ENCODE results near the gene ABCA10. TPM values are rescaled to one million over a fixed set of nuclear protein-coding genes. Genes with fewer than 3 reads are reported as not detected.

Gene ABCA10
- total RNA-seq, 3 donors from 2014 or later: 13.6 to 49.5 (median 16.1) TPM

DNA sequence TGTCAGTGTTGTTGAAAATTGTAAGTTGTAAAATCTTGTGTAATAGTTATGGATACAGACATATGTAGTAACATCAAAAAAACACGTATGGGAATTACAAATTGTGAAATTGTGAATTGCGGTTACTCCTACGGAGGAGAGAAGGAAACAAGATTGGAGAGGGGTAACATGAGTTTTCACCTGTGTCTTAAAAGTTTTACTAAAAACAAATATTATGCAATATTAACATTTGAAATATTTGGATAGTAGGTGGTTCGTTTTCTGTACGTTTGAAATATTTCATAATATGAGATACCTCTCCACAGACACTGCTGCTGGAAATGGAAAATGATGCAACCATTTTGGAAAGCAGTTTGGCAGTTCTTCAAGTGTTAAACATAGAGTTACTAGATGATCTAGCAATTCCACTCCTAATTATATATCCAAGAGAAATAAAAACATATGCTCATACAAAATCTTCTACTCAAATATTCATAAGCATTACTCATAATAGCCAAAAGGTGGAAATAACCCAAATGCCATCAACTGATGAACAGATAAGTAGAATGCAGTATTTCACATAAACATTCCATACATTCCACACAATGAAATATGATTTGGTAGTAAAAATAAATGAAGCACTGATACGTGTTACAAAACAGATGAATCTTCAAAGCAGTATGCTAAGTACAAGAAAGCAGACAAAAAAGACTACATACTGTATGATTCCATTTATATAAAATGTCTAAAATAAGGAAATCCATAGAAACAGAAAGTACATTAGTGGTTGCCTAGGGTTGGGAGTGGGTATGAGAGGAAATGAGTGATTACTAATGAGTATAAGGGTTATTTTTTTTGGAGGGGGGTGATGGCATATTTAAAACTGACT lies 40.7 kb upstream of the ABCA10 start:
- DNase-seq (ENCODE audit: low spot score in 2 of 2): no peak
- Histone ChIP-seq H3K36me3 (no peaks in the 10 kb centered on the region), H3K9me3 (no peaks in the 10 kb centered on the region), H3K27ac (no peak overlapping the region), H3K4me3 (no peak overlapping the region), H3K27me3 (no peaks in the 10 kb centered on the region), H3K4me1 (no peaks in the 10 kb centered on the region)
- intact Hi-C loops (cut with DNase I; ENCODE audit: low total_unique reads): no loop called here
- TF ChIP-seq, protein P1, sequence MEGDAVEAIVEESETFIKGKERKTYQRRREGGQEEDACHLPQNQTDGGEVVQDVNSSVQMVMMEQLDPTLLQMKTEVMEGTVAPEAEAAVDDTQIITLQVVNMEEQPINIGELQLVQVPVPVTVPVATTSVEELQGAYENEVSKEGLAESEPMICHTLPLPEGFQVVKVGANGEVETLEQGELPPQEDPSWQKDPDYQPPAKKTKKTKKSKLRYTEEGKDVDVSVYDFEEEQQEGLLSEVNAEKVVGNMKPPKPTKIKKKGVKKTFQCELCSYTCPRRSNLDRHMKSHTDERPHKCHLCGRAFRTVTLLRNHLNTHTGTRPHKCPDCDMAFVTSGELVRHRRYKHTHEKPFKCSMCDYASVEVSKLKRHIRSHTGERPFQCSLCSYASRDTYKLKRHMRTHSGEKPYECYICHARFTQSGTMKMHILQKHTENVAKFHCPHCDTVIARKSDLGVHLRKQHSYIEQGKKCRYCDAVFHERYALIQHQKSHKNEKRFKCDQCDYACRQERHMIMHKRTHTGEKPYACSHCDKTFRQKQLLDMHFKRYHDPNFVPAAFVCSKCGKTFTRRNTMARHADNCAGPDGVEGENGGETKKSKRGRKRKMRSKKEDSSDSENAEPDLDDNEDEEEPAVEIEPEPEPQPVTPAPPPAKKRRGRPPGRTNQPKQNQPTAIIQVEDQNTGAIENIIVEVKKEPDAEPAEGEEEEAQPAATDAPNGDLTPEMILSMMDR (IDR thresholded peaks at IDR 0.05): no peak
- TF ChIP-seq POLR2A (IDR thresholded peaks at IDR 0.05): no peak
- TF ChIP-seq POLR2AphosphoS5 (IDR thresholded peaks at IDR 0.05): no peak

DNA sequence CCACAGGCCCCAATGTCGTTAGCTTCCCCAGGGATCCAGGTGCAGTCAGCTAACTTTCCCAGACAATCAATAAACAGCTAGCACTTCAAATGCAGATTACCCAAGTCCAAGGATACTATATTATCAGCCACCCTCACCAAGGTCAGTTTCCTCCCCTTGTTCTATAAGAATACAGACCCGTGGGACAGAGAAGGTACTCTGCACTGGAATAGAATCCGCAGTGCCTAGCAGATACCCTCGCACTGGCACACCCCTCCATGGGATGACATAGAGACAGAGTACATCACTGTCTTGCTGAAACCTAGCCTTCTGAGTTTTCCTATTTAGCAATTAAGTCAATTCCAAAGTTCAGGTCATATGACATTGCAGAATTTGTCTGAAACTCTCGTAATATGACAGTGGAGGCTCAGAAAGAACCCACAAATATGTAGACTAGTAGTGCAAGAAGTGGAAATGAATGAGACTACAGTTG lies 40.0 kb upstream of the ABCA10 start:
- TF ChIP-seq, protein P1 (IDR thresholded peaks at IDR 0.05): no peak
- TF ChIP-seq POLR2A (IDR thresholded peaks at IDR 0.05): no peak
- DNase-seq (ENCODE audit: low spot score in 2 of 2): no peak
- Histone ChIP-seq H3K9me3 (no peaks in the 10 kb centered on the region), H3K27ac (no peak overlapping the region), H3K4me1 (no peaks in the 10 kb centered on the region), H3K4me3 (no peak overlapping the region), H3K36me3 (no peaks in the 10 kb centered on the region), H3K27me3 (no peaks in the 10 kb centered on the region)
- intact Hi-C loops (cut with DNase I; ENCODE audit: low total_unique reads): no loop called here

DNA sequence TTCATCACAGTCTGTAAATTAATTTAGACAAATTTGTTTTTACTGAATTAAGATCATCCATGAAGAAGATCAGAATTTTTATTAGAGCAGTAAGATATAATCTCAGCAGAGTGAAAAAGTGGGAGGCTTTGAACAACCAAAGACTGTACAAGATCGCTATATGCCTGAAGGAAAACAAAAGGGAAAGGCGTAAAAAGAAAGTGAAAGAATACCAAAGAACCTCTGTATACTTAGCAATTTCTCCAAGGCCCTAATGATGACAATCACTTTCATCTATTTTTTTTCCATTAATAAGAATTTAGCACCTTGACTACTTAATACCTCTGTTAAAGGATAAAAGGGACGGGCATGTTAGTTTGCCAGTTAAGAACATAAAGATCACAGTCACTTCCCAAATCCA lies 38.6 kb upstream of the ABCA10 start:
- H3K27me3 ChIP-seq: no peaks in the 10 kb centered on the region
- TF ChIP-seq, protein P1 (IDR thresholded peaks at IDR 0.05): no peak
- H3K36me3 ChIP-seq: no peaks in the 10 kb centered on the region
- no peak for DNase-seq (ENCODE audit: low spot score in 2 of 2)
- no peaks in the 10 kb centered on the region for H3K4me1 ChIP-seq
- no peaks in the 10 kb centered on the region for H3K9me3 ChIP-seq
- intact Hi-C loops (cut with DNase I; ENCODE audit: low total_unique reads): no loop called here
- no peak overlapping the region for H3K27ac ChIP-seq
- no peak overlapping the region for H3K4me3 ChIP-seq

DNA sequence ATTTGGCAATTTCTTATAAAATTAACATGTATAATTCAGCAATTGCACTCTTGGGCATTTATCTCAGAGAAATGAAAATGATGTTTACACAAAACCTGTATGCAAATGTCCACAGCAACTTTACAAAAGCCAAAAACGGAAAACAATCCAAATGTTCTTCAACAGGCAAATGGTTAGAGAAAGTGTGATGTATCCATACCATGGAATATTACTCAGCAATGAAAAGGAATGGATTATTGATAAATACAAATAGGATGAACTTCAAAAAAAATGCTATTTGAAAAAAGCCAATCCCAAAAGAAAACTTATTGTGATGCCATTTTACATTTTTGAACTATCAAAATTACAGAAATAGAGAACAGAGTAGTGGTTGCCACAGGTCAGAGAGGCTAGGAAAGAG lies 37.2 kb upstream of the ABCA10 start:
- H3K4me1 ChIP-seq: no peaks in the 10 kb centered on the region
- intact Hi-C loops (cut with DNase I; ENCODE audit: low total_unique reads): no loop called here

DNA sequence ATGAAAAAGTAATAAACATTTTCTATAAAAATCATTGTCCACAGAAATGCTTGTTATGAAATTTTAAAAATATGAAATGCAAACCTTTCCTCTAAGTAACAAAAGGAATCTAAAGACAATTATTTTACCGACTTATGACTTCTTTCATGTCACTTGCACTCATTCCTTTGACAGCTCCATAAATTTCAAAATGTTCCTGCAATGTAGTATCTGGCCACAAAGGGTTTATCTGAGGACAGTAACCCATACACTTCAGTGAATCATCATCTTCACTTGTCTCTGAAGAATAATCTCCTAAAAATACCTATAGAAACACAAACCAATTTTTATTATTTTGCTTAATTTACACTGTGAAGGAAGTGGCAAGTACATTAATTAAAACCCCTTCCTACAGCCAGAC lies 25.6 kb upstream of the ABCA10 start:
- intact Hi-C loops (cut with DNase I; ENCODE audit: low total_unique reads): no loop called here
- H3K36me3 ChIP-seq: peaks cover 3% of the 10 kb centered on the region
- no peaks in the 10 kb centered on the region for H3K27me3 ChIP-seq

More for the DNA sequence above, 37.2 kb upstream of the ABCA10 start:
- no peak for DNase-seq (ENCODE audit: low spot score in 2 of 2)
- Histone ChIP-seq H3K27ac (no peak overlapping the region), H3K9me3 (no peaks in the 10 kb centered on the region), H3K36me3 (no peaks in the 10 kb centered on the region), H3K4me3 (no peak overlapping the region), H3K27me3 (no peaks in the 10 kb centered on the region)
- TF ChIP-seq POLR2AphosphoS5 (IDR thresholded peaks at IDR 0.05): no peak
- TF ChIP-seq, protein P1 (IDR thresholded peaks at IDR 0.05): no peak
- TF ChIP-seq POLR2A (IDR thresholded peaks at IDR 0.05): no peak

More for the DNA sequence above, 25.6 kb upstream of the ABCA10 start:
- TF ChIP-seq POLR2A (IDR thresholded peaks at IDR 0.05): no peak
- H3K9me3 ChIP-seq: no peaks in the 10 kb centered on the region
- H3K4me3 ChIP-seq: no peak overlapping the region
- H3K4me1 ChIP-seq: no peaks in the 10 kb centered on the region
- H3K27ac ChIP-seq: no peak overlapping the region
- DNase-seq (ENCODE audit: low spot score in 2 of 2): no peak

Measured in breast epithelium (tissue), 4 donors.